WI38 (cell line): ENCODE results near the gene INPP5F.
"Not testable (repeated sequence)": the region's sequence is repeated elsewhere in the genome, so short reads cannot be mapped to it uniquely, and the experiment has no call there.

Source experiments
- H3K4me3 ChIP-seq: 2 replicates; pipeline ENCODE4 v1.5.1; 2011; ENCODE audit warnings: low read depth, mild to moderate bottlenecking, control low read depth, low read length
- CTCF ChIP-seq: IDR thresholded peaks from 2 replicates; pipeline ENCODE4 v1.5.1; 2012; ENCODE audit warnings: low read depth, mild to moderate bottlenecking, control low read depth, low read length

Gene INPP5F

DNA sequence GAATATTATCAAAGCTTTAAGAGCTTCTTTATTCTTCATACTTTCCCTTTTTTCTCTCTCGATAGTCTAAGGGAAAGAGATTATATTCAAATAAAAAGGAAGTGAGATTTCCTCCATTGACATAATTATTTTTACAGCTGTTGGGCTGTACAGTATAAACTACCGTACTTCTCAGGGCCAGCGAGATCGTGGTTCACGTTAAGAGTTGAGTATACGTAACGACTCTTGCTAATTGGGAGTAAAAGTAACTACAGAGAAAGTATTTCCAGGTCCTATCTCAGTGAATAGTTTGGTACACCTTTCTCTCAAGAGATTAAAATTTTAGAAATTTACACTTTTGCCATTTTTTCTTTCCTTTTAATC lies 57.8 kb downstream of the INPP5F start:
- TF ChIP-seq CTCF, result no peak
- no peak overlapping the region for H3K4me3 ChIP-seq

GRCh38 chr10:119784340-119785067 lies 58.7 kb downstream of the INPP5F start:
- no peak for TF ChIP-seq CTCF
- no peak overlapping the region for H3K4me3 ChIP-seq

GRCh38 chr10:119786117-119786769 lies 60.4 kb downstream of the INPP5F start:
- H3K4me3 ChIP-seq, result no peak overlapping the region
- no peak for TF ChIP-seq CTCF

DNA sequence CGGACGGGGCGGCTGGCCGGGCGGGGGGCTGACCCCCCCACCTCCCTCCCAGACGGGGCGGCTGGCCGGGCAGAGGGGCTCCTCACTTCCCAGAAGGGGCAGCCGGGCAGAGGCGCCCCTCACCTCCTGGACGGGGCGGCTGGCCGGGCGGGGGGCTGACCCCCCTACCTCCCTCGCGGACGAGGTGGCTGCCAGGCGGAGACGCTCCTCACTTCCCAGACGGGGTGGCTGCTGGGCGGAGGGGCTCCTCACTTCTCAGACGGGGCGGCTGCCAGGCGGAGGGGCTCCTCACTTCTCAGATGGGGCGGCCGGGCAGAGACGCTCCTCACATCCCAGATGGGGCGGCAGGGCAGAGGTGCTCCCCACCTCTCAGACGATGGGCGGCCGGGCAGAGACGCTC lies 69.3 kb downstream of the INPP5F start:
- H3K4me3 ChIP-seq, result not testable (repeated sequence)

DNA sequence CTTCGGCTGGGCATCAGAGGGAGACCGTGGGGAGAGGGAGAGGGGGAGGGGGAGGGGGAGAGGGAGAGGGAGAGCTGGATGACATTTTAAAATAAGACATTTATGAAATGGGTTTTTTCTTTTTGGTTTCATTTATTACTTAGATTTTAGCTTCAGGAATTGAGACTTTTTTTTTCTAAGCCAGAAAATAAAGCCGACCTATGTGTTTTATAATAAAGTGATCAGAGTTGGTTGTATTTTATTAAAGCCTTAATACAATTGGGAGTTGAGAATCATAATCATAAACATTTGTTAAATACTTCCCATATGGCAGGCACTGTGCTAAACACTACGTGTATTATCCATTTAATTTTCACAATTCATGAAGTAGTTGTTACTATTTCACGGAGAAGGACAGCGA lies 70.2 kb downstream of the INPP5F start:
- no peak overlapping the region for H3K4me3 ChIP-seq
- TF ChIP-seq CTCF, result no peak

DNA sequence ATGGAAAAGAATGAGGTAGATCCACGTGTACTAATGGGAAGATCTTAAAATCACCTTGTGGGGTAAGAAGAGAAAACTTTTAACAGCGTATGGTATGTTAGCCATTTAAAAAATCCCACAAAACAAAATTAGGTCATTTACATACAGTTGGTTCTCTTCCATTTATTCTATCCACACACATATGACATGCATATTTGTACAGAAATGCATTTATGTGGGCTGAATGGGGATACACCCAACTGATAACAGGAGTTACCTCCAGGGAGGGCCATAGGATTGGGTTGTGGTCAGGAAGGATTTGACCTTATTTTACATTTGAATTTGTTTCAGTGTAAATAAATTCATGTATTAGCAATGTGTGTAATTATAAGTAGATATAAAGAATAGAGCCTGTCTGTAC lies 75.3 kb downstream of the INPP5F start:
- no peak for TF ChIP-seq CTCF
- H3K4me3 ChIP-seq, result no peak overlapping the region

- no peak overlapping the region for H3K4me3 ChIP-seq
- TF ChIP-seq CTCF, result no peak
Observed at GRCh38 chr10:119801998-119802538, 76.2 kb downstream of the INPP5F start.
